HG03045 (cell line): ENCODE measurements around the gene PACS1.
"Not testable (repeated sequence)": the region's sequence is repeated elsewhere in the genome, so short reads cannot be mapped to it uniquely, and the experiment has no call there.

Experiments used
- ATAC-seq: cut with Tn5 transposase; IDR thresholded peaks from one replicate; pipeline ENCODE4 v1.9.1; 2021; ENCODE audit warnings: mild to moderate bottlenecking, moderate library complexity; ENCODE audit not compliant: unreplicated experiment

The PACS1 gene

GRCh38 chr11:66069715-66070603 is at the start of gene PACS1:
Gene PACS1, plus strand, starts transcription at chr11:66070272. Its CDS starts 215 bp downstream, at chr11:66070487.
- peak; percentile 49 for ATAC-seq

- no peak for ATAC-seq
Observed at GRCh38 chr11:66020618-66021357, 49.3 kb upstream of the PACS1 start.

- ATAC-seq: no peak
Observed at GRCh38 chr11:66022401-66023185, 47.5 kb upstream of the PACS1 start.

- ATAC-seq: not testable (repeated sequence)
Observed at GRCh38 chr11:66023186-66023440, 47.0 kb upstream of the PACS1 start.

GRCh38 chr11:66026017-66026529 is 44.0 kb upstream of the PACS1 start, which contains the start of gene CATSPER1:
Gene CATSPER1, minus strand, starts transcription at chr11:66026479. Its CDS starts 100 bp downstream, at chr11:66026379.
- ATAC-seq: no peak

GRCh38 chr11:66032957-66033735 is 36.9 kb upstream of the PACS1 start:
- no peak for ATAC-seq

- ATAC-seq: no peak
Observed at GRCh38 chr11:66035653-66036333, 34.3 kb upstream of the PACS1 start.

GRCh38 chr11:66036334-66036710 is 33.8 kb upstream of the PACS1 start:
- ATAC-seq: no peak

- ATAC-seq: no peak
Observed at GRCh38 chr11:66037327-66037726, 32.7 kb upstream of the PACS1 start.

GRCh38 chr11:66039765-66040164 is 30.3 kb upstream of the PACS1 start:
- no peak for ATAC-seq

- no peak for ATAC-seq
Observed at GRCh38 chr11:66042227-66042995, 27.7 kb upstream of the PACS1 start.

GRCh38 chr11:66042996-66043906 is 26.8 kb upstream of the PACS1 start:
- ATAC-seq: no peak

GRCh38 chr11:66044757-66045156 is 25.3 kb upstream of the PACS1 start:
- ATAC-seq: no peak

GRCh38 chr11:66045177-66045639 is 24.9 kb upstream of the PACS1 start:
- no peak for ATAC-seq

- no peak for ATAC-seq
Observed at GRCh38 chr11:66046901-66047300, 23.2 kb upstream of the PACS1 start.

- no peak for ATAC-seq
Observed at GRCh38 chr11:66047541-66048365, 22.3 kb upstream of the PACS1 start.
